Islet precursor cell (in vitro differentiated cells): ENCODE results near the gene RDH16.

ENCODE experiments used
- DNase-seq: peaks from one replicate; pipeline ENCODE4 v3.0.0-alpha.2; 2018

RDH16 gene, protein sequence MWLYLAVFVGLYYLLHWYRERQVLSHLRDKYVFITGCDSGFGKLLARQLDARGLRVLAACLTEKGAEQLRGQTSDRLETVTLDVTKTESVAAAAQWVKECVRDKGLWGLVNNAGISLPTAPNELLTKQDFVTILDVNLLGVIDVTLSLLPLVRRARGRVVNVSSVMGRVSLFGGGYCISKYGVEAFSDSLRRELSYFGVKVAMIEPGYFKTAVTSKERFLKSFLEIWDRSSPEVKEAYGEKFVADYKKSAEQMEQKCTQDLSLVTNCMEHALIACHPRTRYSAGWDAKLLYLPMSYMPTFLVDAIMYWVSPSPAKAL

DNA sequence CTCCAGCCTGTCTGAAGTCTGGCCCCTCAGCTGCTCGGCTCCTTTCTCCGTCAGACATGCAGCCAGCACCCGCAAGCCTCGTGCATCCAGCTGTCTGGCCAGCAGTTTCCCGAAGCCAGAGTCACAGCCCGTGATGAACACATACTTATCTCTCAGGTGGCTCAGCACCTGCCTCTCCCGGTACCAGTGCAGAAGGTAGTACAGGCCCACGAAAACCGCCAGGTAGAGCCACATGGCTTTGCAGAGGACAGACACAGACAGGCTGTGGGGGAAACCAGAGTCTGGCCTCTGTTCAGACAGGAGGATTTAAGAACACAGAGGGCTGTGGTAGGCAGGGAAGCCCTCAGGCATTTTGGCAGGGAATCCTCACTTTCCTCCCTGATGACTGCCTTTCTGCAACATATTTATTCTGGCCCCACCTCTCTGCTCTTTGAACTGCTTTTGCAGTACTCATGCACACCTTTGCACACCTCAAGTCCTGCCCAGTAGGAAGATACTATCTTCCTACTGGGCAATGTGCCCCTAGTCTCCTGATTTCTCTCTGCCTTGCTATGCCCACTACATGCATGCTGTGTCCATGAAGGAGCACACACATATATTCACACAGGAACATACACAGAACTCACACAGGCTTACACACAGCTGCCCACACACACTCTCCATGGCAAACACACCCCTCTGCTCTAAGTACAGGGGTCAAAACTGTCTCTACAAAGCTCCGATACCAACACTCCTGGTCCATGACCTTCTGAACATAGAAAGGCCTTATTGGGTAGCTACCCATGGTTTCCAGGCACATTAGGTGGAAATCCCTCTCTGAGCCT lies at the start of gene RDH16:
Gene RDH16 (minus strand): TSS at position 380 of the 824 bp plus-strand sequence. CDS start 146 bp downstream, at position 234.
- DNase-seq: peak; percentile 59

DNA sequence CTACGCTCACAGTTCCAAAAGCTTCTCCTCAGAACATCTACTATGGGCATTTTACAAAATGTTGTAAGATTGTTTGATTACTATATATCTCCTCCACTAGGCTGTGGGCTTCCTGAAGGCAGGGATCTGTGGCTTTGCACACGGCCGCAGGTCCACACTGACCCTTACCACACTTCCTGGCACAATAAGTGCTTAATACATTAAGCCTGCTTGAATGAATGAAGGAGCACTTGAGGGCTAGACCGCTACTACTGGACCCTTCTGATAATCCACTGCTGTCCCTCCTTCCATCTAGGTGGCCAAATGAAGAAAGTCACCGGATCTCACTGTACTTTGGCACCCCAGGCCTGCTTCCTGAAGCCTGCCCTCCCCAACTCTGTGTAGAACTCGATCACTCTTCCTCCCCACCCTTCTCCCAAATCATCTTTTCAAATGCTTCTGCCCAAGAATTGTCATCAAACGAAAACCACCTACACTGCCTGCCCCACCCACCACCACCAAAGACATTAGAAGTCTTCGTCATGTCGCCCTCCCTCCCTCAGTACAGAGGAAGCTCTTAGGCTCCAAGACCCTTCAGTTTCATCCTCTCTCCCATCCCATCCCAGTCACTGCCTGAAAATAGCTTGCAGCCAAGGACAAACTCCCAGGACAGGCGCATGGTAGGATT lies 49.5 kb upstream of the RDH16 start:
- DNase-seq: no peak

DNA sequence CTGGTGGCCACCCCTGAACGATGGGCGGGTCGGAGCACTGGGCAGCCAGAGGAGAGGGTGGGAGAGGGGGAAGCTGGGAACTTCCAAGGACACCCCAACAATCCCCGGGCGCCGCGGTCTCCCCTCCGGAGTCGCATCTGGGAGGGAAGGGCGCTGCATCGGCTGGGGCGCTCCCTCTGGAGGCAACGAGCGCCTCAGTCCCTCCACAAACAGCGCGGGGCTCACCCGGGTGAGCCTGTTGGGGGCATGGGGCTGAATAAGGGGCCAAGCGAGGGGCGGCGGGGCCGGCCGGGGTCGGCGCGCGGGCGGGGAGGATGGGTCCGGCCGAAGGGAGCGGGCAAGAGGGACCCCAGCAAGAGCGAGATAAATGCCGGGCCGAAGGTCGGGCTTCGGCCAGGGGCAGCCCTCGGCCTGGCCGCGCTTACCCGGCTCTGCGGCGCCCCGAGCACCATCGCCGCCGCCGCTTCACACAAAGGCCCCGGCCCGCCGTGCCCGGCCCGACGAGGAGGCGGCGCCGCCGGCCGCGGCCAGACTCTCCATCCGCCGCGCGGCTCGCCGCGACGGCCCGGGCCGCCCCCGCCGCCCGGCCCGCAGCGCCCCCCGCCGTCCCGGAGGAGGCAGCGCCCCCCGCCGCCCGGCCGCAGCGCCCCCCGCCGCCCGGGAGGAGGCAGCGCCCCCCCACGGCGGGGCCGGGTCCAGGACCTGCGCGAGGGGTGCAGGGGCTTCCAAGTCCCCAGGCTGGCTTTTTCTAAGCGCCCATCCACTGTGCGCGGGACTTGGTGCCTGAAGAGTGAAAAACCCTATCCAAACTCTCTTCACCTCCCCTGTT lies 48.8 kb upstream of the RDH16 start, which contains the start of gene ZBTB39:
Gene ZBTB39 (minus strand): TSS at position 567 of the 829 bp plus-strand sequence. CDS start 1,629 bp downstream, outside the sequence.
- DNase-seq: peak; percentile 85

DNA sequence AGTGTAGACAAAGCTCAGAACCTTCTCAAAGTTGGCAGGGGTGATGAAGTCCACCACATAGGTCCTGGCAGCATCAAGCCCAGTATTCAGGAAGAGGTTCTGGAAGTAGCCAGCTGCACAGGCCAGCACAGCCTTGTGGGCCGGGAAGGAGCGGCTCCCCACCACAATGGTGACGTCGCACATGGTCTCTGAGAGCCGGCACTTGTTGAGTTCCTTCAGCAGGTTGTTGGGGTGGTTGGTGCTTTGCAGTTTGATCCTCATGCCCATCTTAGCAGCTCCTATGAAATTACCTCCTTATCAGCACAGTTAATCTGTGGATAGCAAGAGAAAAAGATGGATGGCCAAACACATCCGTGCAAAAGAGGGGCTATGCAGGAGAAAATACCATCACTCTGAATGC lies 47.2 kb upstream of the RDH16 start:
- DNase-seq: no peak

DNA sequence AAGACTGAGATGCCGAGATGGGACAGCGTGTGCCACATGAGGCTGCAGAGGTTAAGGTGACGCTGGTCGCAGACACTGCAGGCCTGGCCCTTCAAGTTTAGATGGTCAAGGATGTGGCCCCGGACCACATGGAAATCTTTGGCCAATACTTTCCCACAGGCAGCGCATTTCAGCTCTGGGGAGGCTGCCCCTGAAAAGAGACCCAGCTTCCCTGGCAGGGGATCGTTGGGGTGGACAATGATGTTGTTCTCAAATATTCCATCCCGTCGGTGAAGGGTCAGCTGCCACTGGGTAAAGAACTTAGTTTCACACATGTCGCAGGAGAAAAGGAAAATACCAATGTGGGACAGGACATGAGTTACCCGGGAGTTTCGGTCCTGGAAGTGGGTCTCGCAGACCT lies 46.0 kb upstream of the RDH16 start:
- no peak for DNase-seq

DNA sequence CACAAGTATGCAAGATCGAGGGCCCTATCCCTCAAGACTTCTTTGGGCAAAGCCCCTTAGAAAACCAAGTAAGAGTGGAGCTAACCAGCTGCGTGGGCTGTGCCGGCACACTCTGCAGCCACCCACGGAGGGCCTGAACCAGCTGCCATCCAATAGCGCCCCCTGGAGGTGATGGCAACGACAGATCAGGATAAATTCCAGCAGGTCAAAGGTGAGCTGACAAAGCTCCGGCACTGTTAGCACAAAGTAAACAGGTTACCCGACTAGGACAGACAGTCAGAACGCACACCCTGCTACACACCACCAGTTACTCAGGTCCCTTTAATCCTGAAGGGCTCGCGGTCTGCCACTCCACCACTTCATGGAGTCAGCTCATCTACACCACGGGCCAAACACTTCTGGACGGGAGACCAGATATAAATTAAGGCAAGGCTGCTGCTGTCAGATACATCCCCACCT lies 44.1 kb upstream of the RDH16 start:
- peak; percentile 92 for DNase-seq

DNA sequence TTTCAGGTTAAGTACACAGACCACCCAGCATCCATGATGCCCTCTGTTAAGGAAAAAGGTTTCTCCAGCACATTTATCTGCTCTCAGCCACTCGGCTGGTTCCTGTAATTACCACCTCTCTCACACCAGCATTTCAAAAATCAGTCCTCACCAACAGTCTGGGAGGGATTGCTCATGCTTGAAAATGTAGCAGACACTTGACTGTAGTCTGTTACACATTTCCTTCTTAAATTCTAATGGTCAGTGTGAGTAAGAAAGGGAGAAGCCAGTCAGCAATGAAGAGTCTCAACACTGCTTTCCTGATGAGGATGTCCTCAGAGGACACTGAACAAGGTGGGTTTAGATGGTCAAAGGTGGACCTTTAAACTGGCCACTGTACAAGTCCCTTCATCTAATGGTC lies 43.0 kb upstream of the RDH16 start:
- peak; percentile 27 for DNase-seq

DNA sequence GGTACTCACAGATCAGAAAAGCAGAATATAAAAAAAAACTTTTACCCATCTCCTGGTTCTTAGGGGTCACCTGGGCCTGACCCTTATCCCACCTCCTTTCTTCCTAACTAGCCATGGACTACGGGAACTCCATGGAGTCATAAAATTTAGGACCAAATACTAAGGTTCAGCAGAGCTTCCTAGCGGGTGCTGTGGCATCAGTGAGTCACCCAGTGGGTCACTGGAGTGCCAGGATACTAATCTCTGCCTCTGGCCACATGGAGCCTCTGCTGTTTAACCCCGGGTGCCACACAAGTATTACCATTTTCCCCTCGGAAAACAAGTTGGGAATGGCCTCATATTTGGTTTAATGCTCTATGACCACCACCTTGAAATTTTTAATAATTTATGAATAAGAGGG lies 42.0 kb upstream of the RDH16 start:
- no peak for DNase-seq

DNA sequence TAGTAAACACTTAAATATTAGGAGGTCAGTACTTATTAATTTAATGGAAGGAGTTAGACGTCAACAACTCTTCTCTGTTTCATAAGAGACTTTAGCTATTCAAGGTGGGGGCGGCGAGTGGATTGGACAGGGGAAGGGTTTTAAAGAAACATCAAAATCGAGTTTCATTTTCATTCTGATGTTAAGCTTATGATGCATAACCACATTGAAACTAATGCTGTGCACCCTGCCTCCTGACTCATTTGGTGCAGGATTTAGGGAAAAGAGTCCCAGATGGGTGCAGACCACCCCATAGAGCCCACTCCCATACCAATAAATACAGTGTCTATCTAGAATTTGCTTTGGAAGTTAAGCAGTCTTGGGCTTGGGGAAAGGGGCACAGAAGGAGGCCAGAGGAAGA lies 41.6 kb upstream of the RDH16 start:
- DNase-seq: no peak

DNA sequence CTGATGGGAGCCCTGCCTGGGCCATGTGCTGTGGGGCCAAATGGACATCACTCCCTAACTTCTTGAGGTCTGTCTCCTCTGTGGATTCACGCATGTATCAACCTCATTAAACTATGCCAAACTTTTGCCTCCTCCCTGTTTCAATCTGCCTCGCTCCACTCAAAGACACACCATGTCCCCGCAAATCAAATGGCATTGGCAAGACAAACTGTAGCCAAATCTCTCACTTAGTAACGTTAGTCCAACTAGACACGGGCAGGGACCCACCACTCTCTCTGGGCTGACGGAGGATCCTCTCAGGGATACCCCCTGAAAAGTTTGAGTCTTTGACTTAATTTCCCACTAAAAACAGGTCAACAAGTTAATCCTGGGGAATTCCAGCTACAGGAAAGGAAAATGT lies 40.9 kb upstream of the RDH16 start:
- no peak for DNase-seq

DNA sequence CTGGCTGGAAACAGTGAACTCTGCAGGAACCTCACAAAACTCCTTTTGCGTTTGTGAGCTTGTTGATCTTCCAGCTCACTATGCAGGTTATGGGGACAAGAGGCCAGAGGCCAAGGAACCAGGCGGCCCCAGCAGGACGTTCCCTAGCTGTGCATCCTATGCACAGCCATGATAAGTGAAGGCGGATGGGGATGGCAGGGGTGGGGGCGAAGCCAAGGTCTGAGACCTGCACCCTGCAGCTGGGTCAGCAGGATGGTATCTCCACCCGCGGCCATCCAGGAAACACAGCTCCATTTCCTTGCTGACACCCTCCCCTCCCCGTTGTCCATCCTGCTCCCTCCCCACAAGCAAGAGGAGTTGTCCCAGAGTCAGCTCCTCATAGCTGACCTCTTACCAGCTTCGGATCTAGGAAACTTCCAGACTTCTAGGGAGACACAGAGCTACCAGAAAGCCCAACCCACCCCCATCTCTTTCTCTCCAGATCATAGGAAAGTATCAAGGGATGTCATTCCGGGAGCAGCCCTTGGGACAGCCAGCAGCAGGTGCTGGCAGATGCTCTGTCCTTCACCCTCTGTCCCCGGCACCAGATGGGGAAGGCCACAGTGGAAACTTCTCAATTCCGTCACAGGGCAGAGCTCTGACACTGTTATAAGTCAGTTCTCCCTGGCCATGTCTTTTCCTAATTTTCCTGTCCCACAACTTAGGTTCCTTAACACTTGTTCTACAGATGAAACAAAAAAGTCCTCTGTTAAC lies 39.6 kb upstream of the RDH16 start:
- DNase-seq: peak; percentile 49

DNA sequence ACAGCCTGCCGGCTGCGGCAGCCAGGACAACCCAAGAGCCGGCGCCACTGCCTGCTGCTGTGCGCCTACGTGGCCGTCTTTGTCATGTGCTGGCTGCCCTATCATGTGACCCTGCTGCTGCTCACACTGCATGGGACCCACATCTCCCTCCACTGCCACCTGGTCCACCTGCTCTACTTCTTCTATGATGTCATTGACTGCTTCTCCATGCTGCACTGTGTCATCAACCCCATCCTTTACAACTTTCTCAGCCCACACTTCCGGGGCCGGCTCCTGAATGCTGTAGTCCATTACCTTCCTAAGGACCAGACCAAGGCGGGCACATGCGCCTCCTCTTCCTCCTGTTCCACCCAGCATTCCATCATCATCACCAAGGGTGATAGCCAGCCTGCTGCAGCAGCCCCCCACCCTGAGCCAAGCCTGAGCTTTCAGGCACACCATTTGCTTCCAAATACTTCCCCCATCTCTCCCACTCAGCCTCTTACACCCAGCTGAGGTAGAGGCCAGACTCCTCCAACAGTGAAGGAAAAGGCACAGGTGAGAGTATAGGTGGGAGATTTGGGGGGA lies 38.6 kb upstream of the RDH16 start:
- peak; percentile 51 for DNase-seq

DNA sequence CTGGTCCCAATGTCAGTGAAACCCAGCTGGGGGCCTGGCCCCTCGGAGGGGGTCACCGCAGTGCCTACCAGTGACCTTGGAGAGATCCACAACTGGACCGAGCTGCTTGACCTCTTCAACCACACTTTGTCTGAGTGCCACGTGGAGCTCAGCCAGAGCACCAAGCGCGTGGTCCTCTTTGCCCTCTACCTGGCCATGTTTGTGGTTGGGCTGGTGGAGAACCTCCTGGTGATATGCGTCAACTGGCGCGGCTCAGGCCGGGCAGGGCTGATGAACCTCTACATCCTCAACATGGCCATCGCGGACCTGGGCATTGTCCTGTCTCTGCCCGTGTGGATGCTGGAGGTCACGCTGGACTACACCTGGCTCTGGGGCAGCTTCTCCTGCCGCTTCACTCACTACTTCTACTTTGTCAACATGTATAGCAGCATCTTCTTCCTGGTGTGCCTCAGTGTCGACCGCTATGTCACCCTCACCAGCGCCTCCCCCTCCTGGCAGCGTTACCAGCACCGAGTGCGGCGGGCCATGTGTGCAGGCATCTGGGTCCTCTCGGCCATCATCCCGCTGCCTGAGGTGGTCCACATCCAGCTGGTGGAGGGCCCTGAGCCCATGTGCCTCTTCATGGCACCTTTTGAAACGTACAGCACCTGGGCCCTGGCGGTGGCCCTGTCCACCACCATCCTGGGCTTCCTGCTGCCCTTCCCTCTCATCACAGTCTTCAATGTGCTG lies 38.0 kb upstream of the RDH16 start:
- peak; percentile 48 for DNase-seq

DNA sequence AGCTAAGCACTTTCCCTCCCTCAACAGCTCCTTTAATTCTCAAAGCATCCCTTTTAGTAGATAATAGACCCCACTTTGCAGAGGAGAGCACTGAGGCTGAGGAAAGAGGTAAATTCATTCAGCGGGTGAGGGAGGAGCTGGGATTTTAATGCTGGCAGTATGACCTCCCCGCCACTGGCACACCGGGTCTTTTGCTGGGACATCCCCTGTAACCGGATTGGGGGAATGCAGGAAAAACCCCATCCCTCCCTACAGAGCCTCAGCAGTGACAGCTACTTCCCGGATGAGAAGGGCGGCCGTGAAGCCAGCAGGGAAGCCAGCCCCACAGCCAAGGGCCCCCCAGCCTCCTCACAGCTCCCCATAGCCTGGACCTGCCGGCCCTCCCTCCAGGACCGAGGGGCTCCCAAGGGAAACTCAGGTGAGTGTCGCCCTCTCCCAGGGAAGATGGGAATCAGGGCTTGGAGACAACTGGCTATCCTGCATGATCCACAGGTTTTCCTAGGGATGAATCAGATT lies 36.9 kb upstream of the RDH16 start:
- DNase-seq: no peak

DNA sequence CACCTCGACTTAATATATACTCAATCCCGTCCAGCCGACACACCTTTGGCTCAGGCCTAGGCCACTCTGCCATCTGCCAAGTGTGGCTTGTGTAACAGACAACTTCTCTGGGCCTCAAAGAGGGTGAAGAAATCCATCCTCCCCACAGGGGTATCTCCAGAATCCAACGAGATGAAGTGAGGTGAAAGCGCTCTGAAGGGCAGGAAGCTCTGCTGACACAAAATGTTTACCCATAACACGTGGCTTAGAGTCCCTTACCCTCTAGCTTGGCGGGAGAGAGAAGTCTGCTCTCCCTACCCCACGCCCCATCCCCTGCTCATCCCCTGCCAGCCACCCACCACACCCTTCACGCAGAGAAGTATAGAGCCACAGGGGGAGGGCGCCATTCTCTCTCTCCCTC lies 35.9 kb upstream of the RDH16 start:
- peak; percentile 40 for DNase-seq

DNA sequence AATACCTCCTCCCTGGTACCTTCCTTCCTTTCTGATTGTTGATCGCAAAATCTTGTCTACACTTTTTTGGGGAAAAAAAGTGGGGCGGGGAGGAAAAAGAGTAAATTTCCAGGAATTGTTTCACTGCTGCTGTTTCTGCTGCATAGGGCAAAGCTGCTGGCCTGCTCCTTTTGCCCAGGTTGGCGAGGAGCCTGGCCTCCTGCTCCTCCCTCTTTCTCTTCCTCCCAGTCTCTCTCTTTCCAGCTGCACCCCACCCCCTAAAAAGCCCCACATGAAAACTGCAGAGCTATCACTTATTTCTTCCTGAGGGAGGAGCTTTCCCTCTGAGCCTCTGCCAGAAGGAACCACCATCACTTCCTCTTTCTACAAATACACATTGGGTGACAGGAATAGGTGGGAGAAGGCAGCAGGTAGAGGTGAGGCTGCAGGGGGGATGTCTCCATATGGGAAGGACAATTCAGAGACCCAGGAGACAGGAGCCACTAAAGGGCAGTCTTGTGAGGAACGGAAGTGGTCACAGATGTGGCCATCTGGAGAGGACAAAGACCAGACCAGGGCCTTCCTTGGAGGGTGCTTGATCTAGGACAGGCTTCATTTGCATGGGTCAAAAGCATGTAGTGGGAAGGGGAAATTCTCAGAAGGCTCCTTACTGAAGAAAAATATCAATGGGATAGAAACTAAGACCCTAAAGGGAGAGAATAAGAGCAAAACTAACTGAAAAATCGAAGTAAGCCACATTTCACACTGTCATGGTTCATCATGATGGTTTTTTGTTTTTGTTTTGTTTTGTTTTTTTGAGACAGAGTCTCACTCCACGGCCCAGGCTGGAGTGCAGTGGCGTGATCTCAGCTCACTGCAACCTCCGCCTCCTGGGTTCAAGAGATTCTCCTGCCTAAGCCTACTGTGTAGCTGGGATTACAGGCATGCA lies 34.2 kb upstream of the RDH16 start:
- DNase-seq: peak; percentile 42

DNA sequence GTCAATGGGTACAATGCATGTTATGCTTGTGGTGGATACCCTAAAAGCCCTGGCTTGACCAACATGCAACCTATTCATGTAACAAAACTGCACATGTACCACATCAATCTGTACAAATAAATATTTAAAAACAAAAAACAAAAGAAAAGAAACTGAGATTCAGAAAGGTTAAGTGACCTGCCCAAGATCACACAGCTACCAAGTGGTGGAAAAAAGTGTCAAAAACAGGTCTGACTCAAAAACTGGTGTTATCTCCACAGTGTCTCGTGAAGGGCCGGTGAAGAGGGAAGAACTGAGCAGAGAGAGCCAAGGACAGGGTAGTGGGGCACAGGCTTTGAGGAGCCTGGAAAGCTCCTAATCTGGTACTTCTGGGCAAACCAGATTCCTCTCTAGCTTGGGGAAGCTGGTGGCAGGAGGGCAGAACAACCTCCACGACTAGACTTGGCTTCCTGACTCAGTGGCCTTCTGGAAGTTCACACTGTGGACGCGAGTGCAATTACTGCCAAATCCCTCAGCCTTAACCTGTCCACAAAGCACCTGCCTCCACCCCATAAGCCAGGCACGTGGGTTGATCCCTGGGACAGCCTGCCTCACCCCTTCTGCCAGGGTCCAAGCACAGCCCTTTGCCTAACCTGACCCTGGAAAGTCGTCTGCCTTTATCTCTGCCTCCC lies 33.4 kb upstream of the RDH16 start:
- peak; percentile 48 for DNase-seq

DNA sequence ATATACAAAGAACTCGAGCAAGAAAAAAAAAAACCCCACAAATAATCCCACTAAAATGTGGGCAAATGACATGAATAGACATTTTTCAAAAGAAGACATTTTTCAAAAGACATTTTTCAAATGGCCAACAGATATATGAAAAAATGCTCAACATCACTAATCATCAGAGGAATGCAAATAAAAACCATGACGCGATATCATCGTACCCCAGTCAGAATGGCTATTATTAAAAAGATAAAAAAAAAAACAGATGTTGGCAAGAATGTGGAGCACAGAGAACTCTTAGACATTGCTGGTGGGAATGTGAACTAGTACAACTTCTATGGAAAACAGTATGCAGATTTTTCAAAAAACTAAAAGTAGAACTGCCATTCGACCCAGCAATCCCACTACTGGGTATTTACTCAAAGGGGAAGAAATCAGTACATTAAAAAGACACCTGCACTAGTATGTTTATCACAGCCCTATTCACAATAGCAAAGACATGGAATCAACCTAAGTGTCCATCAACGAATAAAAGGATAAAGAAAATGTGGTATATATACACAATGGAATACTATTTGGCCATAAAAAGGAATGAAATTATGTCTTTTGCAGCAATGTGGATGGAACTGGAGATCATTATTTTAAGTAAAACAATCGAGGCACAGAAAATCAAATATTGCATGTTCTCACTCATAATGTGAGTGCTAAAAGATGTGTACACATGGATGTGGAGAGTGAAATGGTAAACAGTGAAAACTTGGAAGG lies 32.6 kb upstream of the RDH16 start:
- DNase-seq: no peak
